IMR-90 (cell line): ENCODE results near the gene MSI2. TPM values are rescaled to one million over a fixed set of nuclear protein-coding genes. Genes with fewer than 3 reads are reported as not detected.
A peak's percentile ranks its signal among the peaks of the same experiment; 100 is the strongest.

Source experiments
- ATAC-seq: fragments of 200-7000 bp; cut with Tn5 transposase; 2 replicates; pipeline ENCODE4 v1.9.1; 2020; ENCODE audit warnings: low read depth, mild to moderate bottlenecking, moderate library complexity
- BruUV-seq: library from RNA; stranded (reverse); fragments of 400-500 nt; replicated peaks from 2 replicates; lab custom pipeline; 2021; lab: Mats Ljungman, UMichigan
- CTCF ChIA-PET: fragments of 300-600 bp; formaldehyde crosslinking; extraction: SDS; loops from one replicate; lab custom pipeline; 2021; ENCODE audit warnings: antibody characterized with exemption; lab: Yijun Ruan, JAX
- POLR2A ChIA-PET: fragments of 300-600 bp; sonication (Branson Sonifier 250); formaldehyde crosslinking; loops from one replicate; lab custom pipeline; 2022; ENCODE audit warnings: antibody characterized with exemption; ENCODE audit not compliant: unreplicated experiment; lab: Charles Lee
- DNase-seq: peaks from one replicate; pipeline ENCODE4 v3.0.0; 2013
- H2AFZ ChIP-seq: replicated peaks from 2 replicates; pipeline ENCODE3; 2013; ENCODE audit warnings: low read length, mild to moderate bottlenecking; ENCODE audit not compliant: poor library complexity
- H2AK5ac ChIP-seq: 2 replicates; pipeline ENCODE4 v1.6.1; 2013; ENCODE audit warnings: low read depth, low read length, inconsistent platforms
- H2AK9ac ChIP-seq: replicated peaks from 2 replicates; pipeline ENCODE3; 2013; ENCODE audit warnings: mild to moderate bottlenecking, low read depth, low read length, moderate library complexity; ENCODE audit not compliant: poor library complexity
- H2BK120ac ChIP-seq: 2 replicates; pipeline ENCODE4 v1.6.1; 2013; ENCODE audit warnings: low read depth, low read length, inconsistent platforms
- H2BK15ac ChIP-seq: 3 replicates; pipeline ENCODE4 v1.6.1; 2013; ENCODE audit warnings: low read depth, low read length, inconsistent platforms
- H2BK20ac ChIP-seq: 2 replicates; pipeline ENCODE4 v1.6.1; 2013; ENCODE audit warnings: low read depth, mild to moderate bottlenecking, inconsistent platforms, low read length, moderate library complexity
- H2BK5ac ChIP-seq: 2 replicates; pipeline ENCODE4 v1.6.1; 2013; ENCODE audit warnings: mild to moderate bottlenecking, low read depth, low read length, inconsistent platforms; ENCODE audit not compliant: poor library complexity, severe bottlenecking
- H3K14ac ChIP-seq: replicated peaks from 2 replicates; pipeline ENCODE4 v1.6.1; 2013; ENCODE audit warnings: low read depth, low read length, inconsistent platforms
- H3K18ac ChIP-seq: 2 replicates; pipeline ENCODE4 v1.6.1; 2013; ENCODE audit warnings: low read depth, low read length, control low read depth
- H3K23ac ChIP-seq: 2 replicates; pipeline ENCODE4 v1.6.1; 2013; ENCODE audit warnings: low read depth, low read length, inconsistent platforms
- H3K27ac ChIP-seq: 2 replicates; pipeline ENCODE4 v1.5.1; 2013; ENCODE audit warnings: mild to moderate bottlenecking, control low read depth, low read length; ENCODE audit not compliant: insufficient read depth
- H3K27me3 ChIP-seq: 2 replicates; pipeline ENCODE4 v1.6.1; 2013; ENCODE audit warnings: low read length; ENCODE audit not compliant: control insufficient read depth, insufficient read depth
- H3K36me3 ChIP-seq: 2 replicates; pipeline ENCODE4 v1.6.1; 2013; ENCODE audit warnings: low read length, mixed read lengths; ENCODE audit not compliant: control insufficient read depth, insufficient read depth
- H3K4ac ChIP-seq: 2 replicates; pipeline ENCODE4 v1.6.1; 2013; ENCODE audit warnings: low read depth, low read length, inconsistent platforms
- H3K4me1 ChIP-seq: 2 replicates; pipeline ENCODE4 v1.6.1; 2013; ENCODE audit warnings: low read length, mixed read lengths; ENCODE audit not compliant: control insufficient read depth, insufficient read depth
- H3K4me2 ChIP-seq: 2 replicates; pipeline ENCODE4 v1.6.1; 2013; ENCODE audit warnings: low read depth, mild to moderate bottlenecking, control low read depth, low read length, moderate library complexity
- H3K4me3 ChIP-seq: 2 replicates; pipeline ENCODE4 v1.5.1; 2013; ENCODE audit warnings: low read depth, mild to moderate bottlenecking, control low read depth, low read length, moderate library complexity; ENCODE audit not compliant: insufficient read depth
- H3K56ac ChIP-seq: 2 replicates; pipeline ENCODE4 v1.6.1; 2013; ENCODE audit warnings: low read length, inconsistent platforms; ENCODE audit not compliant: insufficient read depth; ENCODE audit errors: extremely low read depth
- H3K79me1 ChIP-seq, 2 experiments: 2 replicates each; pipeline ENCODE4 v1.6.1; 2013; ENCODE audit warnings: low read length in 2 of 2, inconsistent platforms in 1 of 2, low read depth in 1 of 2
- H3K9ac ChIP-seq: 2 replicates; pipeline ENCODE4 v1.6.1; 2013; ENCODE audit warnings: low read depth, low read length, control low read depth
- H3K9me1 ChIP-seq: 2 replicates; pipeline ENCODE4 v1.6.1; 2013; ENCODE audit warnings: low read length, inconsistent platforms; ENCODE audit not compliant: insufficient read depth
- H3K9me3 ChIP-seq: 2 replicates; pipeline ENCODE4 v1.6.1; 2013; ENCODE audit warnings: low read length; ENCODE audit not compliant: control insufficient read depth, insufficient read depth
- H4K20me1 ChIP-seq: 2 replicates; pipeline ENCODE4 v1.6.1; 2013; ENCODE audit warnings: low read length, inconsistent platforms; ENCODE audit not compliant: insufficient read depth
- H4K5ac ChIP-seq: 2 replicates; pipeline ENCODE4 v1.6.1; 2013; ENCODE audit warnings: mild to moderate bottlenecking, low read depth, low read length, control low read depth
- H4K8ac ChIP-seq, 2 experiments: 2 replicates each; pipeline ENCODE4 v1.6.1; 2013; ENCODE audit warnings: low read depth in 2 of 2, low read length in 2 of 2, control low read depth in 1 of 2, inconsistent platforms in 1 of 2
- H4K91ac ChIP-seq: 2 replicates; pipeline ENCODE4 v1.6.1; 2013; ENCODE audit warnings: low read depth, low read length, inconsistent platforms; ENCODE audit not compliant: insufficient read depth
- BHLHE40 ChIP-seq: fragments of 150-350 bp; IDR thresholded peaks from 2 replicates; pipeline ENCODE4 v1.6.1; 2016; ENCODE audit warnings: mild to moderate bottlenecking, low read depth, low read length
- CEBPB ChIP-seq: IDR thresholded peaks from 2 replicates; pipeline ENCODE4 v1.6.1; 2012; ENCODE audit warnings: low read depth, low read length, improper control_type of control experiment
- CHD1 ChIP-seq: IDR thresholded peaks from 2 replicates; pipeline ENCODE4 v1.6.1; 2012; ENCODE audit warnings: low read depth, low read length, improper control_type of control experiment
- CTCF ChIP-seq: conservative IDR thresholded peaks from 2 replicates; pipeline ENCODE4 v1.5.1; 2012; ENCODE audit warnings: mild to moderate bottlenecking, low read depth, low read length, improper control_type of control experiment
- ELK1 ChIP-seq: fragments of 150-350 bp; IDR thresholded peaks from 2 replicates; pipeline ENCODE4 v1.6.1; 2016; ENCODE audit warnings: low read depth, mild to moderate bottlenecking, low read length, moderate library complexity, borderline replicate concordance
- FOS ChIP-seq: fragments of 150-350 bp; IDR thresholded peaks from 2 replicates; pipeline ENCODE4 v1.6.1; 2016; ENCODE audit warnings: low read depth, low read length
- MAFK ChIP-seq: IDR thresholded peaks from 2 replicates; pipeline ENCODE4 v1.6.1; 2012; ENCODE audit warnings: low read depth, low read length, improper control_type of control experiment
- MAZ ChIP-seq: IDR thresholded peaks from 2 replicates; pipeline ENCODE4 v1.6.1; 2012; ENCODE audit warnings: low read depth, mild to moderate bottlenecking, low read length, improper control_type of control experiment, moderate library complexity, borderline replicate concordance
- MXI1 ChIP-seq: IDR thresholded peaks from 2 replicates; pipeline ENCODE4 v1.6.1; 2012; ENCODE audit warnings: low read depth, mild to moderate bottlenecking, low read length, moderate library complexity, borderline replicate concordance
- NFE2L2 ChIP-seq: fragments of 150-350 bp; IDR thresholded peaks from 2 replicates; pipeline ENCODE4 v1.6.1; 2016; ENCODE audit warnings: low read depth, mild to moderate bottlenecking, low read length
- POLR2A ChIP-seq: IDR thresholded peaks from 2 replicates; pipeline ENCODE4 v1.6.1; 2012; ENCODE audit warnings: mild to moderate bottlenecking, low read depth, low read length
- RAD21 ChIP-seq: IDR thresholded peaks from 2 replicates; pipeline ENCODE4 v1.6.1; 2012; ENCODE audit warnings: low read length, improper control_type of control experiment
- RCOR1 ChIP-seq: IDR thresholded peaks from 2 replicates; pipeline ENCODE4 v1.6.1; 2012; ENCODE audit warnings: mild to moderate bottlenecking, low read length, improper control_type of control experiment; ENCODE audit not compliant: insufficient replicate concordance
- RFX5 ChIP-seq: IDR thresholded peaks from 2 replicates; pipeline ENCODE4 v1.8.0; 2012; ENCODE audit warnings: low read depth, mild to moderate bottlenecking, low read length, moderate library complexity
- SMC3 ChIP-seq: fragments of 150-350 bp; IDR thresholded peaks from 2 replicates; pipeline ENCODE4 v1.6.1; 2016; ENCODE audit warnings: low read depth, mild to moderate bottlenecking, antibody characterized with exemption, low read length, moderate library complexity
- USF2 ChIP-seq: fragments of 150-350 bp; IDR thresholded peaks from 2 replicates; pipeline ENCODE4 v1.6.1; 2017; ENCODE audit warnings: mild to moderate bottlenecking, antibody characterized with exemption, low read length, low read depth
- WGBS, 2 experiments: methylation state at CpG; one replicate each; pipeline versions ENCODE4 v1.1.5 to v1.1.7; 2013; ENCODE audit warnings: missing lambda C conversion rate in 2 of 2; ENCODE audit not compliant: insufficient read length in 1 of 2; ENCODE audit errors: extremely low coverage in 2 of 2; 5-methylcytosine and 5-hydroxymethylcytosine counted together
- dilution Hi-C: fragments of 300-500 bp; cut with HindIII; formaldehyde crosslinking; loops from one replicate; pipeline ENCODE4 v1.14.3; 2018; ENCODE audit warnings: low sequenced_read_pairs; ENCODE audit not compliant: unreplicated experiment
- in situ Hi-C: fragments of 300-500 bp; cut with MboI; formaldehyde crosslinking; loops from 3 replicates; pipeline ENCODE4 v1.14.3; 2019; ENCODE audit warnings: low sequenced_read_pairs, inconsistent platforms, mixed read lengths
- intact Hi-C: fragments of 100-400 bp; cut with micrococcal nuclease; formaldehyde crosslinking; loops from 2 replicates; pipeline ENCODE4 v1.10.0; 2022
- polyA plus RNA-seq, 3 experiments: library from polyadenylated mRNA; depleted of rRNA; stranded (reverse); fragments of >200 nt; gene quantifications; 2 replicates each; pipeline ENCODE4 v1.2.3, GENCODE V29; 2012; ENCODE audit warnings: low replicate concordance in 1 of 3
- total RNA-seq: library from RNA; depleted of rRNA; stranded (reverse); fragments of >200 nt; gene quantifications from 2 replicates; pipeline ENCODE4 v1.2.3, GENCODE V29; 2012

The MSI2 gene
- total and polyA plus RNA-seq, 2 of the 4 experiments (the other 2 are of a cell fraction), result 13.0 to 16.0 TPM

GRCh38 chr17:57467226-57467625, 210.9 kb downstream of the MSI2 start:
- 0 out of 2 replicates have a peak, but pooled peaks cover 2% of the 10 kb centered on the region for H4K20me1 ChIP-seq
- H3K27me3 ChIP-seq, result no peaks in the 10 kb centered on the region; the same call in 1 of the 2 replicates
- H3K27ac ChIP-seq, result no peak overlapping the region
- no peak overlapping the region for H2AK5ac ChIP-seq
- dilution Hi-C loops, result no loop called here
- no peak for ATAC-seq
- peaks cover 11% of the 10 kb centered on the region for H3K9me1 ChIP-seq
- no peak overlapping the region for H3K4me2 ChIP-seq
- H2BK120ac ChIP-seq, result peak overlapping the region; percentile 19; the same call in 1 of the 2 replicates
- no peak overlapping the region for H4K5ac ChIP-seq
- H2AFZ ChIP-seq, result no peak overlapping the region
- H2BK15ac ChIP-seq, result no peak overlapping the region
- no peak for TF ChIP-seq SMC3
- no peak for TF ChIP-seq RFX5
- no peak for TF ChIP-seq CHD1
- no peak for TF ChIP-seq USF2
- TF ChIP-seq CTCF, result no peak
- TF ChIP-seq RCOR1, result no peak
- no peak for TF ChIP-seq ELK1
- TF ChIP-seq POLR2A, result no peak
- TF ChIP-seq CEBPB, result no peak
- TF ChIP-seq RAD21, result no peak
- no peak for TF ChIP-seq MXI1
- no peak for TF ChIP-seq BHLHE40
- no peak for TF ChIP-seq NFE2L2
- no peak for TF ChIP-seq FOS
- no peak for TF ChIP-seq MAZ
- no peak for TF ChIP-seq MAFK
- H3K18ac ChIP-seq, result no peak overlapping the region
- POLR2A ChIA-PET, result no interaction called here
- no peak overlapping the region for H2AK9ac ChIP-seq
- H3K23ac ChIP-seq, result no peak overlapping the region
- H3K56ac ChIP-seq, result no peak overlapping the region
- no peak overlapping the region for H3K4ac ChIP-seq
- H3K9me3 ChIP-seq, result no peaks in the 10 kb centered on the region
- peak overlapping the region; percentile 23 for H2BK5ac ChIP-seq
- no peak overlapping the region for H3K14ac ChIP-seq
- no peak overlapping the region for H3K9ac ChIP-seq
- in situ Hi-C loops, result no loop called here
- H4K8ac ChIP-seq, result no peak overlapping the region
- H3K4me3 ChIP-seq, result no peak overlapping the region
- BruUV-seq, result no TSS peak
- no peak overlapping the region for H4K91ac ChIP-seq
- H3K4me1 ChIP-seq, result peaks cover 12% of the 10 kb centered on the region
- H2BK20ac ChIP-seq, result peak overlapping the region; percentile 23
- DNase-seq, result no peak
- intact Hi-C loops, result no loop called here
- CTCF ChIA-PET, result no interaction called here
- WGBS, 2 experiments, result 91 to 100% methylated on average over 1 to 4 of the region's 4 CpGs
- H3K36me3 ChIP-seq, result no peaks in the 10 kb centered on the region
- H3K79me1 ChIP-seq, result peaks cover 5 to 11% of the 10 kb centered on the region in 2 experiments; a peak in 2 of 4 replicates
